Measurements from ENCODE around the gene LRRC47. TPM values are rescaled to one million over a fixed set of nuclear protein-coding genes. Genes with fewer than 3 reads are reported as not detected.
A peak's percentile ranks its signal among the peaks of the same experiment; 100 is the strongest.

LRRC47 gene
- total and polyA plus RNA-seq, 2 of the 8 experiments (the other 6 are each of a cell fraction or from before 2014, with no cell fraction given) = 38.3 to 82.4 TPM

DNA sequence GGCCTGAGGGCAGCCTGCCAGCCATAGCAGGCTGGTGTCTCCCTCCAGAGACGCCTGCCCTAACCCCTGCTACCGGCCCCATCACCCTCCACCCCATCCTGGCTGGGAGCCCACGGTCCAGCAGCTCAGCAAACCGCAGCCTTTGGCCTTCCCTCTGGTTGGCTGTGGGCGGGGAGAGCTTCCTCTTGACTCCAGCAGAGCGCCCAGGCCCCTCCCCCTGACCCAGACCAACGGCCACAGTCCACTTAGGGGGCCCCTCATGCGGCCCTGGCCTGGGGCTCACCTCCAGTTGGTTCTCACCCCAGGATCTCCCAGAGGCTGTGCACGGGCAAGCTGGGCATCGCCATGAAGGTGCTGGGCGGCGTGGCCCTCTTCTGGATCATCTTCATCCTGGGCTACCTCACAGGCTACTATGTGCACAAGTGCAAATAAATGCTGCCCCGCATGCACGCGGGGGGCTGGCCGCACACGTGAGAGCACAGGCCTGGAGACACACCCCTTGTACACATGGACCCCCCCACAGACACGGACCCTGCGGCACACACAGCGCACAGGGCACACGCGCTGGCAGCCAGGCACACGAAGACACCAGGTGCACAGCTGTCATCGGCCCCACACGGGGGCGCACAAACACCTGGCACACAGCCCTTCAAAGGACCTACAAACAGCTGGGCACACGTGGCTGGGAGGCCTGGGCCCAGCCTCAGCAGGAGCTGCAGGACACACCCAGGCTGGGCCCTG lies 20.6 kb downstream of the LRRC47 start (continued):
- TF ChIP-seq HDAC2 (IDR thresholded peaks at IDR 0.05; ENCODE audit: borderline replicate concordance in 1 of 2, low read depth in 2 of 2, low read length in 2 of 2) (no peak; a peak in 1 of 4 replicates), TAF1 (IDR thresholded peaks at IDR 0.05; ENCODE audit: low read depth, low read length) (no peak), RAD21 (IDR thresholded peaks at IDR 0.05 in 1 of 2, conservative IDR thresholded peaks at IDR 0.05 in 1 of 2; ENCODE audit: low read depth in 2 of 2, low read length in 2 of 2) (peak; percentile 62 to 79), POLR2AphosphoS5 (IDR thresholded peaks at IDR 0.05; ENCODE audit: low read depth, low read length) (no peak), GABPA (IDR thresholded peaks at IDR 0.05; ENCODE audit: borderline replicate concordance, insufficient read depth, low read length) (peak; percentile 33; the same call in 1 of the 2 replicates), TCF12 (IDR thresholded peaks at IDR 0.05; ENCODE audit: low read depth, low read length) (peak; percentile 91), SP2 (IDR thresholded peaks at IDR 0.05; ENCODE audit: low read length) (no peak), ZNF274 (IDR thresholded peaks at IDR 0.05; ENCODE audit: borderline replicate concordance, extremely low read depth, low read length) (no peak), CREB1 (IDR thresholded peaks at IDR 0.05) (peak; percentile 57), EGR1 (IDR thresholded peaks at IDR 0.05; ENCODE audit: borderline replicate concordance, low read depth, low read length) (no peak), TEAD4 (IDR thresholded peaks at IDR 0.05; ENCODE audit: low read depth, low read length) (no peak)
- TF ChIP-seq, protein P1, sequence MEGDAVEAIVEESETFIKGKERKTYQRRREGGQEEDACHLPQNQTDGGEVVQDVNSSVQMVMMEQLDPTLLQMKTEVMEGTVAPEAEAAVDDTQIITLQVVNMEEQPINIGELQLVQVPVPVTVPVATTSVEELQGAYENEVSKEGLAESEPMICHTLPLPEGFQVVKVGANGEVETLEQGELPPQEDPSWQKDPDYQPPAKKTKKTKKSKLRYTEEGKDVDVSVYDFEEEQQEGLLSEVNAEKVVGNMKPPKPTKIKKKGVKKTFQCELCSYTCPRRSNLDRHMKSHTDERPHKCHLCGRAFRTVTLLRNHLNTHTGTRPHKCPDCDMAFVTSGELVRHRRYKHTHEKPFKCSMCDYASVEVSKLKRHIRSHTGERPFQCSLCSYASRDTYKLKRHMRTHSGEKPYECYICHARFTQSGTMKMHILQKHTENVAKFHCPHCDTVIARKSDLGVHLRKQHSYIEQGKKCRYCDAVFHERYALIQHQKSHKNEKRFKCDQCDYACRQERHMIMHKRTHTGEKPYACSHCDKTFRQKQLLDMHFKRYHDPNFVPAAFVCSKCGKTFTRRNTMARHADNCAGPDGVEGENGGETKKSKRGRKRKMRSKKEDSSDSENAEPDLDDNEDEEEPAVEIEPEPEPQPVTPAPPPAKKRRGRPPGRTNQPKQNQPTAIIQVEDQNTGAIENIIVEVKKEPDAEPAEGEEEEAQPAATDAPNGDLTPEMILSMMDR (IDR thresholded peaks at IDR 0.05; ENCODE audit: control extremely low read depth in 1 of 3, insufficient read depth in 1 of 3, low read depth in 1 of 3, low read length in 3 of 3) = peak in 2 of 3 experiments; percentile 74 to 75; a peak in 3 of 4 replicates
- TF ChIP-seq, protein P2, sequence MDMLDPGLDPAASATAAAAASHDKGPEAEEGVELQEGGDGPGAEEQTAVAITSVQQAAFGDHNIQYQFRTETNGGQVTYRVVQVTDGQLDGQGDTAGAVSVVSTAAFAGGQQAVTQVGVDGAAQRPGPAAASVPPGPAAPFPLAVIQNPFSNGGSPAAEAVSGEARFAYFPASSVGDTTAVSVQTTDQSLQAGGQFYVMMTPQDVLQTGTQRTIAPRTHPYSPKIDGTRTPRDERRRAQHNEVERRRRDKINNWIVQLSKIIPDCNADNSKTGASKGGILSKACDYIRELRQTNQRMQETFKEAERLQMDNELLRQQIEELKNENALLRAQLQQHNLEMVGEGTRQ (IDR thresholded peaks at IDR 0.05; ENCODE audit: low read length) = 0 out of 2 replicates have a peak, but pooled peaks have one; percentile 7
- TF ChIP-seq, protein P3, sequence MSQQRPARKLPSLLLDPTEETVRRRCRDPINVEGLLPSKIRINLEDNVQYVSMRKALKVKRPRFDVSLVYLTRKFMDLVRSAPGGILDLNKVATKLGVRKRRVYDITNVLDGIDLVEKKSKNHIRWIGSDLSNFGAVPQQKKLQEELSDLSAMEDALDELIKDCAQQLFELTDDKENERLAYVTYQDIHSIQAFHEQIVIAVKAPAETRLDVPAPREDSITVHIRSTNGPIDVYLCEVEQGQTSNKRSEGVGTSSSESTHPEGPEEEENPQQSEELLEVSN (IDR thresholded peaks at IDR 0.05) = peak; percentile 65

All from H1 (cell line).